Smooth muscle cell (in vitro differentiated cells): Measurements from ENCODE around the gene TMEM212. TPM values are rescaled to one million over a fixed set of nuclear protein-coding genes. Genes with fewer than 3 reads are reported as not detected.
A peak's percentile ranks its signal among the peaks of the same experiment; 100 is the strongest.

Source experiments
- DNase-seq: peaks from one replicate; lab custom pipeline; 2025; ENCODE audit not compliant: unreplicated experiment; lab: John Stamatoyannopoulos, UW
- H2AFZ ChIP-seq: fragments of 200-600 bp; sonication (generic); 2 replicates; pipeline ENCODE4 v1.6.0; 2016; ENCODE audit warnings: antibody characterized with exemption, low read depth, mild to moderate bottlenecking
- H3F3A ChIP-seq: fragments of 200-600 bp; sonication (generic); 2 replicates; pipeline ENCODE4 v1.6.0; 2017; ENCODE audit warnings: antibody characterized with exemption, low read depth
- H3K27ac ChIP-seq: fragments of 200-600 bp; sonication (generic); 2 replicates; pipeline ENCODE4 v1.5.1; 2016; ENCODE audit warnings: low read depth, mild to moderate bottlenecking
- H3K27me3 ChIP-seq: fragments of 200-600 bp; sonication (generic); 2 replicates; pipeline ENCODE4 v1.6.1; 2016; ENCODE audit warnings: low read depth, mild to moderate bottlenecking
- H3K36me3 ChIP-seq: fragments of 200-600 bp; sonication (generic); 2 replicates; pipeline ENCODE4 v1.5.1; 2016; ENCODE audit warnings: low read depth
- H3K4me1 ChIP-seq: fragments of 200-600 bp; sonication (generic); 2 replicates; pipeline ENCODE4 v1.5.1; 2016; ENCODE audit warnings: low read depth
- H3K4me2 ChIP-seq: fragments of 200-600 bp; sonication (generic); 2 replicates; pipeline ENCODE4 v1.6.0; 2016; ENCODE audit warnings: mild to moderate bottlenecking
- H3K4me3 ChIP-seq: fragments of 200-600 bp; sonication (generic); 2 replicates; pipeline ENCODE4 v1.5.1; 2016; ENCODE audit warnings: mild to moderate bottlenecking
- H3K79me2 ChIP-seq: fragments of 200-600 bp; sonication (generic); 2 replicates; pipeline ENCODE4 v1.6.0; 2016; ENCODE audit warnings: low read depth, mild to moderate bottlenecking
- H3K9ac ChIP-seq: fragments of 200-600 bp; sonication (generic); 2 replicates; pipeline ENCODE4 v1.6.0; 2016; ENCODE audit warnings: low read depth
- H3K9me3 ChIP-seq: fragments of 200-600 bp; sonication (generic); replicated peaks from 2 replicates; pipeline ENCODE4 v1.5.1; 2016; ENCODE audit warnings: low read depth
- H4K20me1 ChIP-seq: fragments of 200-600 bp; sonication (generic); 2 replicates; pipeline ENCODE4 v1.6.0; 2016; ENCODE audit warnings: low read depth
- CTCF ChIP-seq: fragments of 200-600 bp; sonication (generic); IDR thresholded peaks from 2 replicates; pipeline ENCODE4 v1.5.1; 2017; ENCODE audit warnings: borderline replicate concordance, mild to moderate bottlenecking, antibody characterized with exemption; ENCODE audit not compliant: insufficient read depth, poor library complexity, severe bottlenecking
- WGBS: methylation state at CpG from one replicate; pipeline ENCODE4 v1.1.7; 2016; ENCODE audit warnings: low lambda C conversion rate; 5-methylcytosine and 5-hydroxymethylcytosine counted together
- polyA plus RNA-seq: library from polyadenylated mRNA; unstranded; fragments of >200 nt; fragmentation: Nextera tagmentation; extraction: Ambion mirVana; gene quantifications from 2 replicates; pipeline ENCODE4 v1.2.1, GENCODE V29; 2016
- total RNA-seq: library from RNA; depleted of rRNA; stranded (reverse); fragments of >200 nt; gene quantifications from 2 replicates; pipeline ENCODE4 v1.2.3, GENCODE V29; 2014

The TMEM212 gene
- total and polyA plus RNA-seq, 2 experiments from 2014 or later: not detected

- peak overlapping the region; percentile 6 for H2AFZ ChIP-seq
- H3K4me3 ChIP-seq: no peak overlapping the region
- H3K4me2 ChIP-seq: peak overlapping the region; percentile 1
- H3K36me3 ChIP-seq: no peaks in the 10 kb centered on the region
- no peak for TF ChIP-seq CTCF
- whole genome bisulfite sequencing: 52% methylated on average over 3 of the region's 3 CpGs
- H3K4me1 ChIP-seq: peaks cover 13% of the 10 kb centered on the region
- no peaks in the 10 kb centered on the region for H3K79me2 ChIP-seq
- peak overlapping the region; percentile 90 for H3K27ac ChIP-seq
- peak overlapping the region; percentile 2 for H3K9ac ChIP-seq
- DNase-seq: no peak
- H3K27me3 ChIP-seq: no peaks in the 10 kb centered on the region
- H3F3A ChIP-seq: peaks cover 13% of the 10 kb centered on the region
- H3K9me3 ChIP-seq: no peaks in the 10 kb centered on the region
- H4K20me1 ChIP-seq: no peaks in the 10 kb centered on the region
Observed at GRCh38 chr3:171831936-171832335, 11.2 kb upstream of the TMEM212 start.

GRCh38 chr3:171832989-171833388 lies 10.2 kb upstream of the TMEM212 start:
- Histone ChIP-seq H3K4me2 (no peak overlapping the region), H3F3A (peaks cover 20% of the 10 kb centered on the region), H3K27ac (peak overlapping the region; percentile 90), H4K20me1 (no peaks in the 10 kb centered on the region), H3K9me3 (no peaks in the 10 kb centered on the region), H3K4me3 (no peak overlapping the region), H3K79me2 (no peaks in the 10 kb centered on the region), H3K36me3 (no peaks in the 10 kb centered on the region), H3K4me1 (peaks cover 14% of the 10 kb centered on the region), H3K27me3 (no peaks in the 10 kb centered on the region), H2AFZ (no peak overlapping the region), H3K9ac (peak overlapping the region; percentile 36)
- no peak for DNase-seq
- 55% methylated on average over 5 of the region's 5 CpGs for WGBS
- no peak for TF ChIP-seq CTCF

GRCh38 chr3:171833789-171834460 lies 9.2 kb upstream of the TMEM212 start:
- H3F3A ChIP-seq: peaks cover 19% of the 10 kb centered on the region
- H3K4me1 ChIP-seq: peaks cover 22% of the 10 kb centered on the region
- no peaks in the 10 kb centered on the region for H3K79me2 ChIP-seq
- H3K36me3 ChIP-seq: no peaks in the 10 kb centered on the region
- no peak overlapping the region for H3K4me3 ChIP-seq
- peak; percentile 33 for TF ChIP-seq CTCF
- H3K9ac ChIP-seq: peak overlapping the region; percentile 74
- H3K9me3 ChIP-seq: no peaks in the 10 kb centered on the region
- DNase-seq: no peak
- H3K4me2 ChIP-seq: peak overlapping the region; percentile 63
- H4K20me1 ChIP-seq: no peaks in the 10 kb centered on the region
- no peaks in the 10 kb centered on the region for H3K27me3 ChIP-seq
- peak overlapping the region; percentile 80 for H2AFZ ChIP-seq
- WGBS: 37% methylated on average over 3 of the region's 3 CpGs
- H3K27ac ChIP-seq: peak overlapping the region; percentile 90

GRCh38 chr3:171834461-171834801 lies 8.7 kb upstream of the TMEM212 start:
- no peak for DNase-seq
- Histone ChIP-seq H3K27me3 (no peaks in the 10 kb centered on the region), H2AFZ (peak overlapping the region; percentile 80), H3K9me3 (no peaks in the 10 kb centered on the region), H4K20me1 (no peaks in the 10 kb centered on the region), H3K79me2 (no peaks in the 10 kb centered on the region), H3K36me3 (no peaks in the 10 kb centered on the region), H3K9ac (peak overlapping the region; percentile 74), H3F3A (peaks cover 24% of the 10 kb centered on the region), H3K4me2 (peak overlapping the region; percentile 63), H3K4me1 (peaks cover 22% of the 10 kb centered on the region), H3K27ac (peak overlapping the region; percentile 90), H3K4me3 (no peak overlapping the region)
- 27% methylated on average over 5 of the region's 5 CpGs for WGBS
- no peak for TF ChIP-seq CTCF
